Neural progenitor cell (in vitro differentiated cells): ENCODE measurements around the gene PRKAG3. TPM values are rescaled to one million over a fixed set of nuclear protein-coding genes. Genes with fewer than 3 reads are reported as not detected.

Source experiments
- DNase-seq: peaks from one replicate; pipeline ENCODE4 v3.0.0-alpha.2; 2016; ENCODE audit warnings: low spot score
- H2AFZ ChIP-seq: fragments of 200-600 bp; sonication (generic); replicated peaks from 2 replicates; pipeline ENCODE4 v1.6.1; 2016; ENCODE audit warnings: antibody characterized with exemption
- H3F3A ChIP-seq: fragments of 200-600 bp; sonication (generic); 2 replicates; pipeline ENCODE4 v1.6.1; 2016; ENCODE audit warnings: antibody characterized with exemption, low read depth
- H3K27ac ChIP-seq: fragments of 200-600 bp; sonication (generic); 2 replicates; pipeline ENCODE4 v1.5.1; 2016; ENCODE audit warnings: mild to moderate bottlenecking
- H3K27me3 ChIP-seq: fragments of 200-600 bp; sonication (generic); 2 replicates; pipeline ENCODE4 v1.6.1; 2016; ENCODE audit warnings: mild to moderate bottlenecking, moderate library complexity
- H3K36me3 ChIP-seq: fragments of 200-600 bp; sonication (generic); 2 replicates; pipeline ENCODE4 v1.5.1; 2016
- H3K4me1 ChIP-seq: fragments of 200-600 bp; sonication (generic); 2 replicates; pipeline ENCODE4 v1.6.1; 2016; ENCODE audit warnings: mixed run types
- H3K4me2 ChIP-seq: fragments of 200-600 bp; sonication (generic); 2 replicates; pipeline ENCODE4 v1.6.1; 2016
- H3K4me3 ChIP-seq: fragments of 200-600 bp; sonication (generic); 2 replicates; pipeline ENCODE4 v1.5.1; 2016
- H3K79me2 ChIP-seq: fragments of 200-600 bp; sonication (generic); 2 replicates; pipeline ENCODE4 v1.6.1; 2016; ENCODE audit warnings: low read depth
- H3K9ac ChIP-seq: fragments of 200-600 bp; sonication (generic); 2 replicates; pipeline ENCODE4 v1.6.1; 2016
- H3K9me3 ChIP-seq: fragments of 200-600 bp; sonication (generic); 2 replicates; pipeline ENCODE4 v1.5.1; 2016; ENCODE audit warnings: low read depth
- H4K20me1 ChIP-seq: fragments of 200-600 bp; sonication (generic); 2 replicates; pipeline ENCODE4 v1.6.1; 2016; ENCODE audit warnings: low read depth
- H3K27ac Mint-ChIP-seq: 3 replicates; pipeline ENCODE4 v1.8.0; 2021; ENCODE audit warnings: mixed read lengths
- H3K27me3 Mint-ChIP-seq: 2 replicates; pipeline ENCODE4 v1.8.0; 2022; ENCODE audit warnings: low read depth, mild to moderate bottlenecking, inconsistent platforms, moderate library complexity, mixed read lengths; ENCODE audit not compliant: insufficient read depth
- H3K36me3 Mint-ChIP-seq: 3 replicates; pipeline ENCODE4 v1.8.0; 2021; ENCODE audit warnings: mixed read lengths
- H3K4me1 Mint-ChIP-seq: 3 replicates; pipeline ENCODE4 v1.8.0; 2021; ENCODE audit warnings: mixed read lengths
- H3K4me3 Mint-ChIP-seq: 3 replicates; pipeline ENCODE4 v1.8.0; 2021; ENCODE audit warnings: mild to moderate bottlenecking, moderate library complexity, mixed read lengths
- H3K9me3 Mint-ChIP-seq: 3 replicates; pipeline ENCODE4 v1.8.0; 2020; ENCODE audit warnings: mixed read lengths
- EZH2 ChIP-seq: fragments of 200-600 bp; sonication (generic); IDR thresholded peaks from 2 replicates; pipeline ENCODE4 v1.6.1; 2017; ENCODE audit warnings: antibody characterized with exemption, mild to moderate bottlenecking, moderate library complexity
- EZH2phosphoT487 ChIP-seq: fragments of 200-600 bp; sonication (generic); IDR thresholded peaks from 2 replicates; pipeline ENCODE4 v1.6.1; 2017; ENCODE audit warnings: antibody characterized with exemption
- total RNA-seq: library from RNA; depleted of rRNA; stranded (reverse); fragments of >200 nt; gene quantifications from 2 replicates; pipeline ENCODE4 v1.2.3, GENCODE V29; 2015; ENCODE audit warnings: low replicate concordance
- TF ChIP-seq, protein P1 (sequence below): fragments of 200-600 bp; sonication (generic); IDR thresholded peaks from 2 replicates; pipeline ENCODE4 v1.5.1; 2017; ENCODE audit warnings: antibody characterized with exemption, mild to moderate bottlenecking

The PRKAG3 gene
- total RNA-seq, 1 donor from 2014 or later: not detected

DNA sequence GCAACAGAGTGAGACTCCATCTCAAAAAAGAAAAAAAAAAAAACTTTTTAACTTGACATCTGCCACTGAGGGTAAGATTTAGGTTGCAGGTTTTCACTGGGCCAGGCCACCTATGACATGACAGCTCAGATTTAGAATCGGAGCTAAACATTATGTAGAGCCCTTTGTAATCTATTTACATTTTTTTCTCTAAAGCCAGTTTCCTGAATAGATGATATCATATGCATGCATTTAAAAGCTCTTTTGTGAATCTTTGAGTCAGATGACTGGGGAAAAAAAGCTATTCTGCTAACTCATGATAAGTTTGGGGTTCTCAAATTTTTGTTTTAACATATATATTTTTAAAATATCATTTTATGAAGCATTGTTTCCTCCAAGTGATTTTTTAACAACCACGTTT lies 21.3 kb downstream of the PRKAG3 start:
- no peak overlapping the region for H3K9ac ChIP-seq
- H2AFZ ChIP-seq: no peak overlapping the region
- Mint-ChIP-seq H3K36me3 (no peaks in the 10 kb centered on the region), H3K4me1 (peaks cover 13% of the 10 kb centered on the region), H3K9me3 (peaks cover under 1% of the 10 kb centered on the region), H3K27me3 (peaks cover 2% of the 10 kb centered on the region), H3K4me3 (no peak overlapping the region), H3K27ac (no peak overlapping the region)
- no peak overlapping the region for H3K27ac ChIP-seq
- H3K36me3 ChIP-seq: no peaks in the 10 kb centered on the region
- TF ChIP-seq EZH2 (no peak), EZH2phosphoT487 (no peak)
- TF ChIP-seq, protein P1, sequence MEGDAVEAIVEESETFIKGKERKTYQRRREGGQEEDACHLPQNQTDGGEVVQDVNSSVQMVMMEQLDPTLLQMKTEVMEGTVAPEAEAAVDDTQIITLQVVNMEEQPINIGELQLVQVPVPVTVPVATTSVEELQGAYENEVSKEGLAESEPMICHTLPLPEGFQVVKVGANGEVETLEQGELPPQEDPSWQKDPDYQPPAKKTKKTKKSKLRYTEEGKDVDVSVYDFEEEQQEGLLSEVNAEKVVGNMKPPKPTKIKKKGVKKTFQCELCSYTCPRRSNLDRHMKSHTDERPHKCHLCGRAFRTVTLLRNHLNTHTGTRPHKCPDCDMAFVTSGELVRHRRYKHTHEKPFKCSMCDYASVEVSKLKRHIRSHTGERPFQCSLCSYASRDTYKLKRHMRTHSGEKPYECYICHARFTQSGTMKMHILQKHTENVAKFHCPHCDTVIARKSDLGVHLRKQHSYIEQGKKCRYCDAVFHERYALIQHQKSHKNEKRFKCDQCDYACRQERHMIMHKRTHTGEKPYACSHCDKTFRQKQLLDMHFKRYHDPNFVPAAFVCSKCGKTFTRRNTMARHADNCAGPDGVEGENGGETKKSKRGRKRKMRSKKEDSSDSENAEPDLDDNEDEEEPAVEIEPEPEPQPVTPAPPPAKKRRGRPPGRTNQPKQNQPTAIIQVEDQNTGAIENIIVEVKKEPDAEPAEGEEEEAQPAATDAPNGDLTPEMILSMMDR: no peak
- no peak for DNase-seq
- peaks cover 6% of the 10 kb centered on the region for H3K4me1 ChIP-seq
- no peaks in the 10 kb centered on the region for H3K27me3 ChIP-seq
- H3F3A ChIP-seq: peaks cover 1% of the 10 kb centered on the region
- no peaks in the 10 kb centered on the region for H4K20me1 ChIP-seq
- H3K79me2 ChIP-seq: no peaks in the 10 kb centered on the region
- H3K4me2 ChIP-seq: no peak overlapping the region
- H3K4me3 ChIP-seq: no peak overlapping the region
- H3K9me3 ChIP-seq: no peaks in the 10 kb centered on the region

DNA sequence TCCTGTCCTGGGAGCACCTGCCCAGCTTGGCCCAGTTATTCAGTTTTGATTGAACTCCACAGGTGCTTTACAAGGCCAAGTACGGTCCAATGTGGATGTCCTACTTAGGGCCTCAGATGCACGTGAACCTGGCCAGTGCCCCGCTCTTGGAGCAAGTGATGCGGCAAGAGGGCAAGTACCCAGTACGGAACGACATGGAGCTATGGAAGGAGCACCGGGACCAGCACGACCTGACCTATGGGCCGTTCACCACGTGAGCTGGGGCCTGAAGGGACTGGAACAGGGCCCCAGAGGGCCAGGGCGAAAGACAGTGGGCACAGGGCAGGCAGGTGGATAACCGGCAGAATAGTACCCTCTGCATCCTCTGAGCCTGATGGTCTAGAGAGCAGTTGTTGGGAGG lies 22.1 kb downstream of the PRKAG3 start:
- peaks cover 14% of the 10 kb centered on the region for H3K4me1 Mint-ChIP-seq
- no peak for DNase-seq
- Histone ChIP-seq H3K79me2 (no peaks in the 10 kb centered on the region), H2AFZ (no peak overlapping the region), H3K4me3 (no peak overlapping the region), H3F3A (peaks cover 3% of the 10 kb centered on the region), H3K36me3 (no peaks in the 10 kb centered on the region), H3K27me3 (no peaks in the 10 kb centered on the region), H4K20me1 (no peaks in the 10 kb centered on the region), H3K4me1 (peaks cover 6% of the 10 kb centered on the region), H3K27ac (no peak overlapping the region), H3K4me2 (no peak overlapping the region), H3K9me3 (no peaks in the 10 kb centered on the region), H3K9ac (no peak overlapping the region)
- TF ChIP-seq EZH2: no peak
- no peak overlapping the region for H3K27ac Mint-ChIP-seq
- H3K36me3 Mint-ChIP-seq: no peaks in the 10 kb centered on the region
- peaks cover 7% of the 10 kb centered on the region for H3K9me3 Mint-ChIP-seq
- no peak overlapping the region for H3K4me3 Mint-ChIP-seq
- no peaks in the 10 kb centered on the region for H3K27me3 Mint-ChIP-seq

DNA sequence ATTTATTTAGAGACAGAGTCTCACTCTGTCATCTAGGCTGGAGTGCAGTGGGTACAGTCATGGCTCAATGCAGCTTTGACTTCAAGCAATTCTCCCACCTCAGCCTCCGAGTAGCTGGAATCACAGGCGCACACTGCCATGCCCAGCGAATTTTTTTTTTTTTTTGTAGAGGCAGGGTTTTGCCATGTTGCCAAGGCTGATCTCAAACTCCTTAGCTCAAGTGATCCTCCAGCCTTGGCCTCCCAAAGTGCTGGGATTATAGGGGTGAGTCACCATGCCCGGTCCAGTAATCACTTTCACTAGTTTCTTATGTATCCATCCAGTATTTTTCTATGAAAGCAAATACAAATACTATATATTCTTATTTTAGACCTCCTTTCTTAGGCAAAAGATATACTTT lies 24.0 kb downstream of the PRKAG3 start:
- Histone ChIP-seq H3F3A (peaks cover 3% of the 10 kb centered on the region), H3K79me2 (no peaks in the 10 kb centered on the region), H3K4me1 (peaks cover 6% of the 10 kb centered on the region), H3K36me3 (no peaks in the 10 kb centered on the region), H3K9me3 (no peaks in the 10 kb centered on the region), H3K9ac (no peak overlapping the region), H2AFZ (no peak overlapping the region), H3K4me3 (no peak overlapping the region), H3K27ac (no peak overlapping the region), H4K20me1 (no peaks in the 10 kb centered on the region), H3K4me2 (no peak overlapping the region), H3K27me3 (no peaks in the 10 kb centered on the region)
- Mint-ChIP-seq H3K27me3 (peaks cover 3% of the 10 kb centered on the region), H3K4me1 (peaks cover 14% of the 10 kb centered on the region), H3K4me3 (no peak overlapping the region), H3K36me3 (no peaks in the 10 kb centered on the region), H3K9me3 (peaks cover 11% of the 10 kb centered on the region), H3K27ac (no peak overlapping the region)
- TF ChIP-seq EZH2phosphoT487 (no peak), EZH2 (no peak)
- TF ChIP-seq, protein P1: no peak
- DNase-seq: no peak

DNA sequence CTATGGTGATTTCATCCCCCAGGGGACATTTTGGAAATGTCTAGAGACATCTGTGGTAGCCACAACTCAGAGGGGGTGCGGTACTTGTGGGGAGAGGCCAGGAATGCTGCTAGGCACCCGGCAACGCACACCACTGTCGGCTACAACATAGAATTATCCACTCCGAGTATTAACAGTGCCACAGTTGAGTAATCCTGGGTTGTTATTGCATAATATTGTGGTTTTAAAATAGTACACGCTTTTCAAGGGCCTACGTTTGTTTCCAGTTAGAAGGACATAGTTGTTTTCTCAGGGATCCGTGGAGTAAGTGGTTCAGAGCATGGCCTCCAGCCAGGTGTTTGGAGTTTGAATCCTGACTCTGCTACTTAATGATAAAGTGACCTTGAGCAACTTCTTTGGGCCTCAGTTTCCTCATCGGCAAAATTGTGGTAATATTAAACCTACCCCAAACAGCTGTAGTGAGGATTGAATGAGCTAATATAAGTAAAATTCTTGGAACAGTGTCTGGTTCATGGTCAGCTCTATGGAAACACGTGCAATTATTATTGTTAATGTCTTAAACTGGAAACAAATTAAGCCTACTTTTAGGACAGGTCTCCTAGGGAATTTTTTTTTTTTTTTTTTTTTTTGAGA lies 25.1 kb downstream of the PRKAG3 start:
- Histone ChIP-seq H3K9me3 (no peaks in the 10 kb centered on the region), H2AFZ (no peak overlapping the region), H3K4me3 (no peak overlapping the region), H3K36me3 (no peaks in the 10 kb centered on the region), H3F3A (peaks cover 3% of the 10 kb centered on the region), H3K4me2 (no peak overlapping the region), H3K79me2 (no peaks in the 10 kb centered on the region), H4K20me1 (no peaks in the 10 kb centered on the region), H3K9ac (no peak overlapping the region), H3K4me1 (peaks cover 6% of the 10 kb centered on the region), H3K27ac (no peak overlapping the region), H3K27me3 (no peaks in the 10 kb centered on the region)
- Mint-ChIP-seq H3K9me3 (peaks cover 11% of the 10 kb centered on the region), H3K36me3 (no peaks in the 10 kb centered on the region), H3K4me3 (no peak overlapping the region), H3K27ac (peak overlapping the region; percentile 58), H3K27me3 (peaks cover 3% of the 10 kb centered on the region), H3K4me1 (peaks cover 14% of the 10 kb centered on the region)
- no peak for DNase-seq
- TF ChIP-seq, protein P1: no peak
- TF ChIP-seq EZH2 (no peak), EZH2phosphoT487 (no peak)
